Ovary (tissue), 9 donors: Measurements from ENCODE around the gene ANO6. TPM values are rescaled to one million over a fixed set of nuclear protein-coding genes. Genes with fewer than 3 reads are reported as not detected.
A peak's percentile ranks its signal among the peaks of the same experiment; 100 is the strongest.

Source experiments
- DNase-seq, 5 donors: peaks; one replicate each; pipeline ENCODE4 v3.0.0-alpha.2; 2019 to 2020
- H3K27ac ChIP-seq, 2 donors: fragments of 200-600 bp; one replicate each; pipeline versions ENCODE4 v1.5.1 to v1.8.0; 2019 to 2022
- H3K27me3 ChIP-seq: fragments of 200-600 bp; one replicate; pipeline ENCODE4 v1.8.0; 2022
- H3K36me3 ChIP-seq: fragments of 200-600 bp; sonication (generic); one replicate; pipeline ENCODE4 v1.5.1; 2019
- H3K4me1 ChIP-seq: one replicate; pipeline ENCODE4 v1.8.1; 2013; ENCODE audit warnings: mild to moderate bottlenecking, moderate library complexity; ENCODE audit not compliant: insufficient read depth
- H3K4me3 ChIP-seq: fragments of 200-600 bp; sonication (generic); one replicate; pipeline ENCODE4 v1.5.1; 2017
- H3K9me3 ChIP-seq, 2 donors: fragments of 200-600 bp in 1 of 2; sonication (generic) in 1 of 2; one replicate each; pipeline versions ENCODE4 v1.5.1 to v1.8.1; 2013 to 2019; ENCODE audit warnings: mild to moderate bottlenecking in 1 of 2, moderate library complexity in 1 of 2
- EP300 ChIP-seq: sonication (generic); formaldehyde crosslinking; IDR thresholded peaks from one replicate; pipeline ENCODE4 v1.6.1; 2017; ENCODE audit warnings: antibody characterized with exemption
- POLR2A ChIP-seq: fragments of 450-650 bp; IDR thresholded peaks from one replicate; pipeline ENCODE4 v1.6.1; 2017; ENCODE audit warnings: antibody characterized with exemption, mild to moderate bottlenecking, moderate library complexity
- WGBS, 3 donors: extraction: QIAGEN DNeasy Blood & Tissue Kit in 1 of 3; methylation state at CpG; one replicate each; pipeline versions ENCODE4 v1.1.5 to v1.1.7; 2013 to 2017; 5-methylcytosine and 5-hydroxymethylcytosine counted together
- intact Hi-C, 4 donors: fragments of 100-400 bp; cut with DNase I; formaldehyde crosslinking; loops; one replicate each; pipeline versions ENCODE4 v1.11.0 to v1.15.1; 2022 to 2023
- polyA plus RNA-seq, 2 donors: library from polyadenylated mRNA; stranded (reverse); fragments of 200-250 nt in 1 of 2; fragments of 350-450 nt in 1 of 2; fragmentation: Illumina TruSeq in 1 of 2; extraction: RNeasy Lipid Tissue Mini Kit (QIAGEN cat#74804) in 1 of 2; gene quantifications; one replicate each; pipeline ENCODE4 v1.2.3, GENCODE V29; 2013 to 2014
- total RNA-seq, 7 donors: library from RNA; depleted of rRNA in 2 of 7; stranded (reverse); fragments of >200 nt in 2 of 7; fragmentation: NEBNext Ultra II Directional in 3 of 7; extraction: Animal tissue kit (Norgen Biotek cat#: 25700) in 3 of 7; gene quantifications; one replicate each; pipeline versions ENCODE4 v1.1.0 to v1.2.4, GENCODE V29; 2016 to 2023
- TF ChIP-seq, protein P1 (sequence below), 3 donors: fragments of 450-650 bp in 2 of 3; fragments of 200-600 bp in 1 of 3; IDR thresholded peaks; one replicate each; pipeline versions ENCODE4 v1.5.1 to v1.8.0; 2016 to 2022; ENCODE audit warnings: antibody characterized with exemption in 3 of 3, mild to moderate bottlenecking in 1 of 3
- donor health status: DM: no; HTN: no; CAD: no; lungs with moderate emphysema.
- donor health status: DM: no; HTN: no; CAD: no.
- donor health status: Bipolar disorder and iron deficiency.
- donor health status: DM: yes; HTN: yes; CAD: no.
- donor health status: DM: no; HTN: no; CAD: no.
- donor health status: DM: yes; HTN: yes; CAD: no.

The ANO6 gene
- total and polyA plus RNA-seq, 9 donors: 38.8 to 88.5 (median 63.2) TPM

- no peaks in the 10 kb centered on the region for H3K27me3 ChIP-seq
- TF ChIP-seq, protein P1, sequence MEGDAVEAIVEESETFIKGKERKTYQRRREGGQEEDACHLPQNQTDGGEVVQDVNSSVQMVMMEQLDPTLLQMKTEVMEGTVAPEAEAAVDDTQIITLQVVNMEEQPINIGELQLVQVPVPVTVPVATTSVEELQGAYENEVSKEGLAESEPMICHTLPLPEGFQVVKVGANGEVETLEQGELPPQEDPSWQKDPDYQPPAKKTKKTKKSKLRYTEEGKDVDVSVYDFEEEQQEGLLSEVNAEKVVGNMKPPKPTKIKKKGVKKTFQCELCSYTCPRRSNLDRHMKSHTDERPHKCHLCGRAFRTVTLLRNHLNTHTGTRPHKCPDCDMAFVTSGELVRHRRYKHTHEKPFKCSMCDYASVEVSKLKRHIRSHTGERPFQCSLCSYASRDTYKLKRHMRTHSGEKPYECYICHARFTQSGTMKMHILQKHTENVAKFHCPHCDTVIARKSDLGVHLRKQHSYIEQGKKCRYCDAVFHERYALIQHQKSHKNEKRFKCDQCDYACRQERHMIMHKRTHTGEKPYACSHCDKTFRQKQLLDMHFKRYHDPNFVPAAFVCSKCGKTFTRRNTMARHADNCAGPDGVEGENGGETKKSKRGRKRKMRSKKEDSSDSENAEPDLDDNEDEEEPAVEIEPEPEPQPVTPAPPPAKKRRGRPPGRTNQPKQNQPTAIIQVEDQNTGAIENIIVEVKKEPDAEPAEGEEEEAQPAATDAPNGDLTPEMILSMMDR (IDR thresholded peaks at IDR 0.05): no peak
- TF ChIP-seq EP300: no peak
- no peak for TF ChIP-seq POLR2A
- intact Hi-C loops: loop anchor here in 2 of 4 donors (10.0 kb wide), 1 partner anchor 50 kb away; no protein-coding TSS in a partner anchor
- H3K36me3 ChIP-seq: no peaks in the 10 kb centered on the region
- H3K9me3 ChIP-seq: no peaks in the 10 kb centered on the region
- H3K4me3 ChIP-seq: no peak overlapping the region
- DNase-seq: no peak
- 15 to 27% (median 16%) methylated on average over 5 of the region's 5 CpGs for WGBS, 3 donors
- H3K27ac ChIP-seq: peak overlapping the region in 1 of 2 donors; percentile 16
- peaks cover 17% of the 10 kb centered on the region for H3K4me1 ChIP-seq
Observed at GRCh38 chr12:45304514-45305178, 88.8 kb downstream of the ANO6 start.

GRCh38 chr12:45305907-45306306, 90.0 kb downstream of the ANO6 start:
- H3K4me3 ChIP-seq: no peak overlapping the region
- peaks cover 20% of the 10 kb centered on the region for H3K4me1 ChIP-seq
- no peaks in the 10 kb centered on the region for H3K9me3 ChIP-seq
- no peaks in the 10 kb centered on the region for H3K27me3 ChIP-seq
- DNase-seq: no peak
- intact Hi-C loops: loop anchor here in 2 of 4 donors (10.0 kb wide), 1 partner anchor 49 kb away; no protein-coding TSS in a partner anchor
- WGBS, 3 donors: 19 to 38% (median 36%) methylated on average over 3 of the region's 3 CpGs
- H3K36me3 ChIP-seq: no peaks in the 10 kb centered on the region
- TF ChIP-seq POLR2A: no peak
- TF ChIP-seq, protein P1 (IDR thresholded peaks at IDR 0.05): no peak
- no peak for TF ChIP-seq EP300
- no peak overlapping the region for H3K27ac ChIP-seq

GRCh38 chr12:45309836-45310626, 94.1 kb downstream of the ANO6 start:
- WGBS, 3 donors: 0 to 6% (median 3%) methylated on average over 1 of the region's 1 CpG
- intact Hi-C loops: loop anchor here in 2 of 4 donors (10.0 kb wide), 1 partner anchor 45 kb away; no protein-coding TSS in a partner anchor
- H3K27ac ChIP-seq: peak overlapping the region; percentile 7 to 35
- H3K4me3 ChIP-seq: no peak overlapping the region
- no peaks in the 10 kb centered on the region for H3K27me3 ChIP-seq
- no peaks in the 10 kb centered on the region for H3K9me3 ChIP-seq
- TF ChIP-seq POLR2A: no peak
- TF ChIP-seq, protein P1 (IDR thresholded peaks at IDR 0.05): peak in 1 of 3 donors; percentile 14
- DNase-seq: no peak
- H3K36me3 ChIP-seq: no peaks in the 10 kb centered on the region
- H3K4me1 ChIP-seq: peaks cover 10% of the 10 kb centered on the region

- Histone ChIP-seq H3K4me1 (peaks cover 9% of the 10 kb centered on the region), H3K27me3 (no peaks in the 10 kb centered on the region), H3K4me3 (no peak overlapping the region), H3K9me3 (no peaks in the 10 kb centered on the region), H3K27ac (peak overlapping the region; percentile 7 to 32), H3K36me3 (no peaks in the 10 kb centered on the region)
- no peak for DNase-seq
- TF ChIP-seq, protein P1 (IDR thresholded peaks at IDR 0.05): no peak
- no peak for TF ChIP-seq EP300
- no peak for TF ChIP-seq POLR2A
- WGBS, 3 donors: 59 to 70% (median 60%) methylated on average over 1 of the region's 1 CpG
- intact Hi-C loops: no loop called here
Observed at GRCh38 chr12:45310627-45310968, 94.7 kb downstream of the ANO6 start.
